CD4-positive, alpha-beta T cell (primary cell): Measurements from ENCODE around the gene PAFAH1B2. TPM values are rescaled to one million over a fixed set of nuclear protein-coding genes. Genes with fewer than 3 reads are reported as not detected.

Source experiments
- ATAC-seq: fragments of 200-7000 bp; cut with Tn5 transposase; one replicate; pipeline ENCODE4 v1.10.0; 2022; ENCODE audit warnings: mild to moderate bottlenecking; ENCODE audit not compliant: poor library complexity
- CTCF ChIA-PET: fragments of 350-600 bp; sonication (Branson Sonifier 250); formaldehyde crosslinking; loops from one replicate; lab custom pipeline; 2021; ENCODE audit warnings: antibody characterized with exemption, inconsistent platforms; lab: Charles Lee
- POLR2A ChIA-PET: fragments of 350-600 bp; sonication (Branson Sonifier 250); formaldehyde crosslinking; loops from one replicate; lab custom pipeline; 2021; ENCODE audit warnings: antibody characterized with exemption, inconsistent platforms; lab: Charles Lee
- DNase-seq, 14 experiments: peaks; one replicate each; pipeline ENCODE4 v3.0.0-alpha.2; 2013 to 2020; ENCODE audit warnings: mixed read lengths in 2 of 14
- H3K27ac ChIP-seq, 2 donors: one replicate each; pipeline versions ENCODE4 v1.5.1 to v1.7.0; 2013; ENCODE audit warnings: low read length in 2 of 2, low read depth in 1 of 2, mild to moderate bottlenecking in 1 of 2
- H3K27me3 ChIP-seq, 2 experiments: 1 replicate in 1 of 2; 2 replicates in 1 of 2; pipeline versions ENCODE4 v1.6.1 to v1.7.0; 2013; ENCODE audit warnings: low read length in 2 of 2, control low read depth in 1 of 2, mild to moderate bottlenecking in 1 of 2, moderate library complexity in 1 of 2; ENCODE audit not compliant: insufficient read depth in 2 of 2, control insufficient read depth in 1 of 2
- H3K36me3 ChIP-seq: one replicate; pipeline ENCODE4 v1.6.1; 2013; ENCODE audit warnings: low read length, control low read depth; ENCODE audit not compliant: insufficient read depth
- H3K4me1 ChIP-seq: one replicate; pipeline ENCODE4 v1.6.1; 2013; ENCODE audit warnings: low read length, control low read depth; ENCODE audit not compliant: insufficient read depth
- H3K4me3 ChIP-seq: one replicate; pipeline ENCODE4 v1.5.1; 2013; ENCODE audit warnings: mild to moderate bottlenecking, low read length, moderate library complexity
- H3K9me3 ChIP-seq, 2 experiments: 1 replicate in 1 of 2; 2 replicates in 1 of 2; pipeline versions ENCODE4 v1.6.1 to v1.7.0; 2013; ENCODE audit warnings: low read length in 2 of 2, mild to moderate bottlenecking in 2 of 2, control low read depth in 1 of 2, moderate library complexity in 1 of 2; ENCODE audit not compliant: control insufficient read depth in 1 of 2, insufficient read depth in 1 of 2
- H3K27ac Mint-ChIP-seq: one replicate; pipeline ENCODE4 v1.8.0; 2020; ENCODE audit warnings: mixed read lengths
- H3K27me3 Mint-ChIP-seq: one replicate; pipeline ENCODE4 v1.8.0; 2021; ENCODE audit warnings: mixed read lengths
- H3K36me3 Mint-ChIP-seq: one replicate; pipeline ENCODE4 v1.8.0; 2021; ENCODE audit warnings: low read depth, mixed read lengths
- H3K4me1 Mint-ChIP-seq: one replicate; pipeline ENCODE4 v1.8.0; 2021; ENCODE audit warnings: low read depth, mixed read lengths
- H3K4me3 Mint-ChIP-seq: one replicate; pipeline ENCODE4 v1.8.0; 2020; ENCODE audit warnings: mild to moderate bottlenecking, mixed read lengths
- H3K9me3 Mint-ChIP-seq: one replicate; pipeline ENCODE4 v1.8.0; 2020; ENCODE audit warnings: mixed read lengths
- intact Hi-C, 2 experiments: fragments of 100-400 bp; cut with DNase I in 1 of 2; cut with micrococcal nuclease in 1 of 2; formaldehyde crosslinking; loops; one replicate each; pipeline versions ENCODE4 v1.15.1 to v1.9.0; 2023 to 2025; cut with DNase I, micrococcal nuclease
- total RNA-seq, 174 experiments: library from RNA in 2 of 174; stranded (reverse) in 2 of 174; gene quantifications; one replicate each; pipeline ENCODE4 v1.2.3 and lab custom pipeline; 2021 to 2026
- TF ChIP-seq, protein P1 (sequence below): fragments of 200-600 bp; IDR thresholded peaks from one replicate; pipeline ENCODE4 v1.8.0; 2022; ENCODE audit warnings: antibody characterized with exemption, mild to moderate bottlenecking

PAFAH1B2 gene
- total RNA-seq, 2 experiments from 2014 or later: 44.3 to 45.6 TPM

GRCh38 chr11:117188620-117189081, 44.6 kb downstream of the PAFAH1B2 start:
- Histone ChIP-seq H3K27ac (no peak overlapping the region), H3K36me3 (peaks cover 38% of the 10 kb centered on the region), H3K4me3 (no peak overlapping the region), H3K27me3 (no peaks in the 10 kb centered on the region), H3K4me1 (peaks cover 2% of the 10 kb centered on the region), H3K9me3 (no peaks in the 10 kb centered on the region)
- H3K27ac Mint-ChIP-seq: no peak overlapping the region
- H3K36me3 Mint-ChIP-seq: peaks cover 39% of the 10 kb centered on the region
- TF ChIP-seq, protein P1, sequence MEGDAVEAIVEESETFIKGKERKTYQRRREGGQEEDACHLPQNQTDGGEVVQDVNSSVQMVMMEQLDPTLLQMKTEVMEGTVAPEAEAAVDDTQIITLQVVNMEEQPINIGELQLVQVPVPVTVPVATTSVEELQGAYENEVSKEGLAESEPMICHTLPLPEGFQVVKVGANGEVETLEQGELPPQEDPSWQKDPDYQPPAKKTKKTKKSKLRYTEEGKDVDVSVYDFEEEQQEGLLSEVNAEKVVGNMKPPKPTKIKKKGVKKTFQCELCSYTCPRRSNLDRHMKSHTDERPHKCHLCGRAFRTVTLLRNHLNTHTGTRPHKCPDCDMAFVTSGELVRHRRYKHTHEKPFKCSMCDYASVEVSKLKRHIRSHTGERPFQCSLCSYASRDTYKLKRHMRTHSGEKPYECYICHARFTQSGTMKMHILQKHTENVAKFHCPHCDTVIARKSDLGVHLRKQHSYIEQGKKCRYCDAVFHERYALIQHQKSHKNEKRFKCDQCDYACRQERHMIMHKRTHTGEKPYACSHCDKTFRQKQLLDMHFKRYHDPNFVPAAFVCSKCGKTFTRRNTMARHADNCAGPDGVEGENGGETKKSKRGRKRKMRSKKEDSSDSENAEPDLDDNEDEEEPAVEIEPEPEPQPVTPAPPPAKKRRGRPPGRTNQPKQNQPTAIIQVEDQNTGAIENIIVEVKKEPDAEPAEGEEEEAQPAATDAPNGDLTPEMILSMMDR: no peak
- ATAC-seq: no peak
- ChIA-PET CTCF (no interaction called here), POLR2A (interaction anchor here (0.6 to 1.1 kb wide), 2 partner anchors 9 to 11 kb away, joined by 3 to 4 read pairs; partner anchors contain the start of gene TAGLN)
- H3K9me3 Mint-ChIP-seq: no peaks in the 10 kb centered on the region
- H3K4me3 Mint-ChIP-seq: no peak overlapping the region
- H3K4me1 Mint-ChIP-seq: no peaks in the 10 kb centered on the region
- intact Hi-C loops: no loop called here
- H3K27me3 Mint-ChIP-seq: no peaks in the 10 kb centered on the region
- DNase-seq: peak in 1 of 14 experiments; percentile 28

DNA sequence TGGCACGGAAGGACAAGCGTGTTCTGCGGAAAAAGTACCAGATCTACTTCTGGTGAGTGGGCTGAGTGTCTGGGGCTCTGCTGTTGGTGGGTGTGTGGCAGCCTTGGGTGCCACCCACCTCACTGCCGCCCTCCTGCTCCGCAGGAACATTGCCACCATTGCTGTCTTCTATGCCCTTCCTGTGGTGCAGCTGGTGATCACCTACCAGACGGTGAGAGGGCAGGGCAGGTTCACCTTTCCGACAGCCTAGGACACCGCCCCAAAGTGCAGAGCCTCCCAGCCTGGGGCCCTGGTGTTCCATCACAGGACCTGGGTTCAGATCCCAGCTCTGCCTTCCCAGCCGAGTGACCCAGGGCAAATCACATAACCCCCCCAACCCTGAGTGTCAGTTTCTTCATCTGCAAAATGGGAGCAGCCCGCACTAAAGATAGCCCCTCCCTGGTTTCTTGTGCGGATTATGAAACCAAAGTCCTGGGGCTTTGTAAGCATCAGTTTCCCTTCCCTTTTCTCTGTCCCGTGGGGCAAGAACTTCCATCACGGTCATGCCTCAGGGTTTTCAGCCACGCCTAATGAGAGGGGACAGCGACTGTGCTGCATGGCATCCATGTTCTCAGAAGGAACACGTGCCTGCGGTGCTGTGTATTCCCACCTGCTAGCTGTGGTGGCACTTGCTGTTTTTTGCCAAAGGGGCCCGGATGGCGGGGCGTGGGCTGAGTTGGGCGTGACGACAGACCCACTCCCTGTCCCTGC, 45.3 kb downstream of the PAFAH1B2 start:
- ChIA-PET CTCF (no interaction called here), POLR2A (no interaction called here)
- TF ChIP-seq, protein P1: no peak
- H3K9me3 Mint-ChIP-seq: no peaks in the 10 kb centered on the region
- H3K36me3 Mint-ChIP-seq: peaks cover 34% of the 10 kb centered on the region
- H3K9me3 ChIP-seq: no peaks in the 10 kb centered on the region
- no peak overlapping the region for H3K4me3 ChIP-seq
- DNase-seq (peak in 3 of 14 experiments; percentile 28 to 67 (median 61)), ATAC-seq (no peak)
- no peak overlapping the region for H3K4me3 Mint-ChIP-seq
- H3K27ac ChIP-seq: no peak overlapping the region
- no peaks in the 10 kb centered on the region for H3K27me3 Mint-ChIP-seq
- H3K27ac Mint-ChIP-seq: no peak overlapping the region
- intact Hi-C loops: no loop called here
- H3K27me3 ChIP-seq: no peaks in the 10 kb centered on the region
- H3K4me1 Mint-ChIP-seq: no peaks in the 10 kb centered on the region
- H3K36me3 ChIP-seq: peaks cover 34% of the 10 kb centered on the region
- H3K4me1 ChIP-seq: peaks cover 2% of the 10 kb centered on the region

- no peaks in the 10 kb centered on the region for H3K9me3 ChIP-seq
- H3K4me1 ChIP-seq: peaks cover 2% of the 10 kb centered on the region
- ATAC-seq (no peak), DNase-seq (peak in 1 of 14 experiments; percentile 28)
- no peak overlapping the region for H3K4me3 ChIP-seq
- Mint-ChIP-seq H3K36me3 (peaks cover 32% of the 10 kb centered on the region), H3K9me3 (no peaks in the 10 kb centered on the region), H3K4me1 (peaks cover 1% of the 10 kb centered on the region), H3K27me3 (no peaks in the 10 kb centered on the region), H3K27ac (no peak overlapping the region), H3K4me3 (no peak overlapping the region)
- no peaks in the 10 kb centered on the region for H3K27me3 ChIP-seq
- no peak overlapping the region for H3K27ac ChIP-seq
- intact Hi-C loops: no loop called here
- TF ChIP-seq, protein P1: no peak
- ChIA-PET CTCF (no interaction called here), POLR2A (no interaction called here)
- H3K36me3 ChIP-seq: peaks cover 34% of the 10 kb centered on the region
These were observed 46.0 kb downstream of the PAFAH1B2 start for GRCh38 chr11:117189941-117190544.
